K562 (cell line): ENCODE data around the gene RSPH9. TPM values are rescaled to one million over a fixed set of nuclear protein-coding genes. Genes with fewer than 3 reads are reported as not detected.

ENCODE experiments used
- ATAC-seq: fragments of 200-7000 bp; cut with Tn5 transposase; 3 replicates; pipeline ENCODE4 v1.9.1; 2020; ENCODE audit warnings: moderate library complexity
- BruUV-seq: library from RNA; stranded (reverse); fragments of 400-500 nt; replicated peaks from 2 replicates; lab custom pipeline; 2021; lab: Mats Ljungman, UMichigan
- CTCF ChIA-PET: fragments of 300-600 bp; formaldehyde crosslinking; extraction: SDS; loops from one replicate; lab custom pipeline; 2021; ENCODE audit warnings: low intra/inter-chr PET ratio; lab: Yijun Ruan, JAX
- POLR2A ChIA-PET: fragments of 300-600, 350-650 bp; sonication (Branson Sonifier 250); formaldehyde crosslinking; extraction: SDS; loops from one replicate; lab custom pipeline; 2021; ENCODE audit warnings: antibody characterized with exemption, inconsistent platforms; lab: Yijun Ruan, JAX
- DNase-seq, 4 experiments: peaks; one replicate each; pipeline versions ENCODE4 v3.0.0 to v3.0.0-alpha.2; 2011 to 2018; ENCODE audit warnings: low spot score in 3 of 4, mixed read lengths in 3 of 4; ENCODE audit errors: extremely low read depth in 1 of 4
- FAIRE-seq: peaks from 2 replicates; lab custom pipeline; 2011; peaks lifted over from hg19 to GRCh38; lab: Jason Lieb, UNC
- H2AFZ ChIP-seq: 2 replicates; pipeline ENCODE4 v1.6.0; 2011; ENCODE audit warnings: low read depth, low read length, control low read depth, inconsistent platforms
- H3K27ac ChIP-seq: fragments of 200-600 bp; 3 replicates; pipeline ENCODE4 v1.8.0; 2011; ENCODE audit warnings: low read depth, mild to moderate bottlenecking, control low read depth, inconsistent platforms, low read length, moderate library complexity, mixed read lengths; ENCODE audit errors: extremely low read depth
- H3K27me3 ChIP-seq, 2 experiments: fragments of 300-600 bp in 1 of 2; 2 replicates in 1 of 2; 3 replicates in 1 of 2; pipeline versions ENCODE4 v1.6.0 to v1.8.0; 2011; ENCODE audit warnings: inconsistent platforms in 2 of 2, low read length in 2 of 2, mild to moderate bottlenecking in 1 of 2, mixed read lengths in 1 of 2, moderate library complexity in 1 of 2; ENCODE audit not compliant: control insufficient read depth in 2 of 2, insufficient read depth in 2 of 2
- H3K36me3 ChIP-seq: fragments of 300-600 bp; 3 replicates; pipeline ENCODE4 v1.8.0; 2011; ENCODE audit warnings: mild to moderate bottlenecking, low read length, inconsistent platforms; ENCODE audit not compliant: control insufficient read depth, insufficient read depth
- H3K4me1 ChIP-seq, 2 experiments: fragments of 200-600 bp in 1 of 2; replicated peaks in 1 of 2; 2 replicates in 1 of 2; 3 replicates in 1 of 2; pipeline versions ENCODE4 v1.5.1 to v1.8.0; 2011; ENCODE audit warnings: inconsistent platforms in 2 of 2, low read length in 2 of 2, mild to moderate bottlenecking in 1 of 2, mixed read lengths in 1 of 2, moderate library complexity in 1 of 2; ENCODE audit not compliant: control insufficient read depth in 2 of 2, insufficient read depth in 2 of 2
- H3K4me2 ChIP-seq: 2 replicates; pipeline ENCODE4 v1.6.1; 2011; ENCODE audit warnings: low read length, control low read depth, inconsistent platforms, mixed read lengths; ENCODE audit not compliant: insufficient read depth
- H3K4me3 ChIP-seq: fragments of 200-600 bp; sonication (generic), shearing (Covaris generic); 2 replicates; pipeline ENCODE4 v1.5.1; 2016; ENCODE audit warnings: control low read depth, inconsistent platforms
- H3K79me2 ChIP-seq: fragments of 200-600 bp; 3 replicates; pipeline ENCODE4 v1.8.0; 2011; ENCODE audit warnings: low read length, inconsistent platforms; ENCODE audit not compliant: control insufficient read depth, insufficient read depth
- H3K9ac ChIP-seq, 2 experiments: 2 replicates each; pipeline versions ENCODE4 v1.6.0 to v1.6.1; 2011; ENCODE audit warnings: low read depth in 2 of 2, low read length in 2 of 2, control low read depth in 1 of 2, inconsistent platforms in 1 of 2, mild to moderate bottlenecking in 1 of 2, mixed read lengths in 1 of 2; ENCODE audit not compliant: insufficient read depth in 1 of 2
- H3K9me1 ChIP-seq: one replicate; pipeline ENCODE4 v1.6.0; 2011; ENCODE audit warnings: inconsistent platforms, mild to moderate bottlenecking, low read length, moderate library complexity; ENCODE audit not compliant: control insufficient read depth, insufficient read depth
- H3K9me3 ChIP-seq: replicated peaks from 2 replicates; pipeline ENCODE4 v1.5.1; 2011; ENCODE audit warnings: low read depth, low read length, inconsistent platforms; ENCODE audit not compliant: control insufficient read depth, insufficient read depth
- H4K20me1 ChIP-seq: replicated peaks from 2 replicates; pipeline ENCODE4 v1.6.1; 2011; ENCODE audit warnings: low read length, inconsistent platforms, mixed read lengths; ENCODE audit not compliant: control insufficient read depth, insufficient read depth
- CEBPG ChIP-seq, 3 experiments: fragments of 200-800 bp in 1 of 3; sonication (Bioruptor generic) in 1 of 3; sonication (generic) in 1 of 3; formaldehyde crosslinking in 1 of 3; IDR thresholded peaks in 2 of 3; conservative IDR thresholded peaks in 1 of 3; 2 replicates each; pipeline versions ENCODE4 v1.6.1 to v1.8.0; 2016 to 2022; ENCODE audit warnings: missing compliant biosample characterization in 2 of 3, missing genetic modification characterization in 2 of 3, mild to moderate bottlenecking in 1 of 3, missing genetic modification reagents in 1 of 3
- CSDE1 ChIP-seq, 2 experiments: fragments of 450-650 bp; IDR thresholded peaks; 2 replicates each; pipeline ENCODE4 v1.6.1; 2016; ENCODE audit warnings: mild to moderate bottlenecking in 1 of 2
- DLX4 ChIP-seq: fragments of 250-450 bp; sonication (Bioruptor Pico); IDR thresholded peaks from 2 replicates; pipeline ENCODE4 v1.6.1; 2021; ENCODE audit warnings: mild to moderate bottlenecking
- ILF3 ChIP-seq: fragments of 450-650 bp; IDR thresholded peaks from 2 replicates; pipeline ENCODE4 v1.6.1; 2018; ENCODE audit warnings: antibody characterized with exemption, mild to moderate bottlenecking, moderate library complexity, borderline replicate concordance
- NBN ChIP-seq: fragments of 450-650 bp; IDR thresholded peaks from 2 replicates; pipeline ENCODE4 v1.6.1; 2016; ENCODE audit warnings: low read depth, mild to moderate bottlenecking
- RAD21 ChIP-seq, 2 experiments: fragments of 250-450 bp in 1 of 2; fragments of 450-650 bp in 1 of 2; sonication (Bioruptor Pico) in 1 of 2; formaldehyde crosslinking in 1 of 2; IDR thresholded peaks in 1 of 2; conservative IDR thresholded peaks in 1 of 2; 2 replicates each; pipeline versions ENCODE4 v1.4.0 to v1.8.0; 2020 to 2022; ENCODE audit warnings: mild to moderate bottlenecking in 2 of 2, moderate library complexity in 1 of 2
- WGBS: fragments of 100-300 bp; shearing (Covaris generic); methylation state at CpG from one replicate; pipeline ENCODE4 v1.1.6; 2016; ENCODE audit warnings: low coverage, mixed read lengths; ENCODE audit not compliant: insufficient coverage; ENCODE audit errors: missing lambda C conversion rate; 5-methylcytosine and 5-hydroxymethylcytosine counted together
- in situ Hi-C: fragments of 300-500 bp; cut with MboI; formaldehyde crosslinking; loops from 4 replicates; pipeline ENCODE4 v1.15.0; 2018; ENCODE audit warnings: inconsistent platforms, mixed read lengths
- intact Hi-C: fragments of 100-400 bp; cut with micrococcal nuclease; formaldehyde crosslinking; loops from 2 replicates; pipeline ENCODE4 v1.14.2; 2022
- polyA plus RNA-seq, 8 experiments: library from polyadenylated mRNA; depleted of rRNA in 4 of 8; stranded (reverse) in 5 of 8; unstranded in 3 of 8; fragments of >200 nt; fragmentation: Nextera tagmentation in 2 of 8; fragmentation: Illumina TruSeq in 1 of 8; extraction: Ambion mirVana in 2 of 8; extraction: Trizol in 1 of 8; gene quantifications; 2 replicates each; pipeline versions ENCODE4 v1.2.1 to v1.2.3, GENCODE V29; 2011 to 2014; ENCODE audit warnings: inconsistent platforms in 1 of 8, missing spikeins in 1 of 8
- total RNA-seq, 7 experiments: library from RNA; depleted of rRNA in 6 of 7; stranded (reverse); fragments of >200 nt in 6 of 7; fragmentation: Illumina TruSeq in 2 of 7; extraction: Trizol in 2 of 7; gene quantifications; 2 replicates each; pipeline versions ENCODE4 v1.2.1 to v1.2.3, GENCODE V29; 2011 to 2021; ENCODE audit warnings: low replicate concordance in 1 of 7

RSPH9 gene
- total and polyA plus RNA-seq, 9 of the 15 experiments (the other 6 are each of a cell fraction or from before 2014, with no cell fraction given): 0.05 to 0.60 (median 0.39) TPM; not detected in 6

DNA sequence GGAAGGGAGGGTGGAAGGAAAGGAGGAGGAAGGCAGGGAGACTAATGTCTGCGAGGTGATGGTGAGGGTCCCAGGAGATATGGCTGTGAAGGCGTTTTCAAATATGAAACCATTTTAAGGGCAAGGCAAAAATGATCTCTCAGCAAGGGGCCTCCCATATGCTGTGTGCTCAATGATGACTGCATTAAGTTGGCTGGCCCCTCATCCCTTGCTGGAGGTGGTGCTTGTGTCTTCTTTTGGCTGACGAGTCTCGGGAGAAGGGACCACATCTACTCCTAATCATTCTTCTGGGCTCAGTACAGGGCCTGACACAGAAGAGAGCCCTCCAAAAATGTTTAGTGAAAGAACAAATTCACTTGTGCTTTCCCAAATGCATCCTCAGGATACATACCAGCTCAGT, 65.7 kb downstream of the RSPH9 start (continued):
- no peak for TF ChIP-seq DLX4 (CRISPR knock-in tag)
- no peak for TF ChIP-seq ILF3
- TF ChIP-seq CSDE1 (IDR thresholded peaks at IDR 0.05): no peak

GRCh38 chr6:43712579-43712978, 67.7 kb downstream of the RSPH9 start:
- ChIA-PET CTCF (no interaction called here), POLR2A (interaction anchor here (0.7 to 3.4 kb wide), 3 partner anchors 9 to 12 kb away, joined by 3 to 10 read pairs (median 4); no protein-coding TSS in a partner anchor)
- peaks cover 18 to 33% of the 10 kb centered on the region in 2 experiments for H3K4me1 ChIP-seq
- no peaks in the 10 kb centered on the region for H3K27me3 ChIP-seq
- H3K9ac ChIP-seq: no peak overlapping the region
- no peaks in the 10 kb centered on the region for H3K36me3 ChIP-seq
- H2AFZ ChIP-seq: no peak overlapping the region
- TF ChIP-seq NBN: no peak
- TF ChIP-seq CEBPG (CRISPR knock-in tag; IDR thresholded peaks at IDR 0.05): peak; percentile 15; the same call in 1 of the 2 replicates
- TF ChIP-seq CEBPG (tag; conservative IDR thresholded peaks at IDR 0.05 in 1 of 2, IDR thresholded peaks at IDR 0.05 in 1 of 2): no peak
- TF ChIP-seq RAD21 (CRISPR knock-in tag; conservative IDR thresholded peaks at IDR 0.05 in 1 of 2, IDR thresholded peaks at IDR 0.05 in 1 of 2): no peak
- no peaks in the 10 kb centered on the region for H3K79me2 ChIP-seq
- WGBS: 48% methylated on average over 6 of the region's 6 CpGs
- H3K9me3 ChIP-seq: no peaks in the 10 kb centered on the region
- in situ Hi-C loops (no loop called here), intact Hi-C loops (no loop called here)
- H3K27ac ChIP-seq: no peak overlapping the region
- no TSS peak for BruUV-seq
- H3K9me1 ChIP-seq: no peaks in the 10 kb centered on the region
- ATAC-seq (no peak), DNase-seq (no peak), FAIRE-seq (no peak)
- no peak overlapping the region for H3K4me3 ChIP-seq
- H4K20me1 ChIP-seq: no peaks in the 10 kb centered on the region
- no peak overlapping the region for H3K4me2 ChIP-seq
